ENCODE measurements around the gene CCDC134. TPM values are rescaled to one million over a fixed set of nuclear protein-coding genes. Genes with fewer than 3 reads are reported as not detected.

CCDC134 gene
- total RNA-seq, 4 donors from 2014 or later: 3.8 to 8.9 (median 5.4) TPM

- no peaks in the 10 kb centered on the region for H3K4me1 ChIP-seq
- H3K4me3 ChIP-seq: no peak overlapping the region
- ATAC-seq: no peak
- H3K27ac ChIP-seq: no peak overlapping the region
- 94% methylated on average over 2 of the region's 2 CpGs; no CpG with 5 or more reads in 1 of the 2 donors for WGBS, 2 donors (ENCODE audit: low coverage in 1 of 2)
- no peak for TF ChIP-seq POLR2AphosphoS5 (IDR thresholded peaks at IDR 0.05)
- no peak for TF ChIP-seq EP300 (IDR thresholded peaks at IDR 0.05)
- no peak for TF ChIP-seq POLR2A (IDR thresholded peaks at IDR 0.05)
- TF ChIP-seq, protein P1, sequence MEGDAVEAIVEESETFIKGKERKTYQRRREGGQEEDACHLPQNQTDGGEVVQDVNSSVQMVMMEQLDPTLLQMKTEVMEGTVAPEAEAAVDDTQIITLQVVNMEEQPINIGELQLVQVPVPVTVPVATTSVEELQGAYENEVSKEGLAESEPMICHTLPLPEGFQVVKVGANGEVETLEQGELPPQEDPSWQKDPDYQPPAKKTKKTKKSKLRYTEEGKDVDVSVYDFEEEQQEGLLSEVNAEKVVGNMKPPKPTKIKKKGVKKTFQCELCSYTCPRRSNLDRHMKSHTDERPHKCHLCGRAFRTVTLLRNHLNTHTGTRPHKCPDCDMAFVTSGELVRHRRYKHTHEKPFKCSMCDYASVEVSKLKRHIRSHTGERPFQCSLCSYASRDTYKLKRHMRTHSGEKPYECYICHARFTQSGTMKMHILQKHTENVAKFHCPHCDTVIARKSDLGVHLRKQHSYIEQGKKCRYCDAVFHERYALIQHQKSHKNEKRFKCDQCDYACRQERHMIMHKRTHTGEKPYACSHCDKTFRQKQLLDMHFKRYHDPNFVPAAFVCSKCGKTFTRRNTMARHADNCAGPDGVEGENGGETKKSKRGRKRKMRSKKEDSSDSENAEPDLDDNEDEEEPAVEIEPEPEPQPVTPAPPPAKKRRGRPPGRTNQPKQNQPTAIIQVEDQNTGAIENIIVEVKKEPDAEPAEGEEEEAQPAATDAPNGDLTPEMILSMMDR (IDR thresholded peaks at IDR 0.05): no peak
- H3K36me3 ChIP-seq: peaks cover 0 to 56% of the 10 kb centered on the region in 2 donors
- H3K9me3 ChIP-seq: no peaks in the 10 kb centered on the region
- no peaks in the 10 kb centered on the region for H3K27me3 ChIP-seq
Measured at GRCh38 chr22:41816871-41817270, 16.4 kb downstream of the CCDC134 start.

GRCh38 chr22:41818011-41818410, 17.5 kb downstream of the CCDC134 start:
- Histone ChIP-seq H3K27ac (no peak overlapping the region), H3K4me3 (no peak overlapping the region), H3K27me3 (no peaks in the 10 kb centered on the region), H3K36me3 (peaks cover 0 to 48% of the 10 kb centered on the region in 2 donors), H3K9me3 (no peaks in the 10 kb centered on the region), H3K4me1 (no peaks in the 10 kb centered on the region)
- no peak for TF ChIP-seq POLR2A (IDR thresholded peaks at IDR 0.05)
- no peak for TF ChIP-seq EP300 (IDR thresholded peaks at IDR 0.05)
- no peak for TF ChIP-seq POLR2AphosphoS5 (IDR thresholded peaks at IDR 0.05)
- TF ChIP-seq, protein P1 (IDR thresholded peaks at IDR 0.05): no peak
- ATAC-seq: no peak
- WGBS, 2 donors (ENCODE audit: low coverage in 1 of 2): 75 to 91% methylated on average over 4 to 5 of the region's 5 CpGs

- no peak overlapping the region for H3K27ac ChIP-seq
- TF ChIP-seq POLR2A (IDR thresholded peaks at IDR 0.05) (no peak), POLR2AphosphoS5 (IDR thresholded peaks at IDR 0.05) (no peak), EP300 (IDR thresholded peaks at IDR 0.05) (no peak)
- TF ChIP-seq, protein P1 (IDR thresholded peaks at IDR 0.05): no peak
- H3K9me3 ChIP-seq: no peaks in the 10 kb centered on the region
- 76% methylated on average over 3 of the region's 6 CpGs; no CpG with 5 or more reads in 1 of the 2 donors for WGBS, 2 donors (ENCODE audit: low coverage in 1 of 2)
- H3K36me3 ChIP-seq: peaks cover 0 to 42% of the 10 kb centered on the region in 2 donors
- H3K4me3 ChIP-seq: no peak overlapping the region
- H3K4me1 ChIP-seq: no peaks in the 10 kb centered on the region
- ATAC-seq: no peak
- no peaks in the 10 kb centered on the region for H3K27me3 ChIP-seq
Measured at GRCh38 chr22:41818596-41818995, 18.1 kb downstream of the CCDC134 start.

DNA sequence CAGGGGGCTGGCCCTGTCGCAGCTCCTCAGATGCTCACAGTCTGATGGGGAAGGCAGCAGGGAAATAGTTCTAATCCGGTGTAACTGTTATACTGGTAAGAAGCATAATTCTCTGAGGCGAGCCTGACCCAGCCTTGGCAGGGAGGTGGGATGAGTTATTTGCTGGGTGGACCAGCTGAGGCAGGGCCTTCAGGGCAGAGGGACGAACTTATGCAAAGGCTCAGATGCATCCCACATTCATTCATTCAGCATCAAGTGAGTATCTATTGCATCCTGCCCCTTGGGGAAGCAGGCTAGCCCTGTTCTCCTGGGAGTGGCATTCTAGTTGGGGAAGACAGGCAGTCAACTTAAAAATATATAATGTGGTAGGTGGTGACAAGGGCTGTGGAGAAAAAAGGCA, 18.8 kb downstream of the CCDC134 start:
- H3K27ac ChIP-seq: no peak overlapping the region

DNA sequence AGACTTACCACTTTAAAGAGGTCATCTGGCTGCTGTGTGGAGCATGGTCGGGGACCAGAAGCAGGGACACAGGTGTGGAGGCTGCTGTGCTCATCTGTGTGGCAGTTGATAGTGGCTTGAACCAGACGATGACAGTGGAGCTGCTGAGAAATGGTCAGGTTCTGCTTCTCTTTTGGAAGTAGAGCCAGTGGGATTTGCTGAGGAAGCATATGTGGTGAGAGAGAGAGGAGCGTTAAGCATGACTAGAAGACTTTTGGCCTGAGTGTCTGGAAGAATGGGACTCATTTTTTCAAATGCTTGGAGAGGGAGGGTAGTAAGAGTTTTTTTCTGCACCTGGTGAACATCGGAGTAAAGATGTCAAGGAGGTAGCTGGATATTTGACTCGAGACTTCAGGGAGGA, 20.0 kb downstream of the CCDC134 start:
- 40 to 78% methylated on average over 1 to 4 of the region's 5 CpGs for WGBS, 2 donors (ENCODE audit: low coverage in 1 of 2)
- no peak for TF ChIP-seq POLR2A (IDR thresholded peaks at IDR 0.05)
- TF ChIP-seq, protein P1 (IDR thresholded peaks at IDR 0.05): no peak
- no peak for TF ChIP-seq POLR2AphosphoS5 (IDR thresholded peaks at IDR 0.05)
- no peak for TF ChIP-seq EP300 (IDR thresholded peaks at IDR 0.05)

More for the DNA sequence above, 18.8 kb downstream of the CCDC134 start:
- Histone ChIP-seq H3K27me3 (no peaks in the 10 kb centered on the region), H3K36me3 (peaks cover 0 to 37% of the 10 kb centered on the region in 2 donors), H3K9me3 (no peaks in the 10 kb centered on the region), H3K4me1 (no peaks in the 10 kb centered on the region), H3K4me3 (no peak overlapping the region)
- TF ChIP-seq, protein P1 (IDR thresholded peaks at IDR 0.05): no peak
- TF ChIP-seq POLR2A (IDR thresholded peaks at IDR 0.05) (no peak), POLR2AphosphoS5 (IDR thresholded peaks at IDR 0.05) (no peak), EP300 (IDR thresholded peaks at IDR 0.05) (no peak)
- no peak for ATAC-seq
- WGBS, 2 donors (ENCODE audit: low coverage in 1 of 2): 79 to 100% methylated on average over 1 to 3 of the region's 4 CpGs

More for the DNA sequence above, 20.0 kb downstream of the CCDC134 start:
- Histone ChIP-seq H3K36me3 (peaks cover 0 to 31% of the 10 kb centered on the region in 2 donors), H3K4me1 (peaks cover 0 to 5% (median 0%) of the 10 kb centered on the region in 3 donors), H3K27me3 (no peaks in the 10 kb centered on the region), H3K9me3 (no peaks in the 10 kb centered on the region), H3K27ac (no peak overlapping the region), H3K4me3 (no peak overlapping the region)
- ATAC-seq: no peak
